Measurements from ENCODE around the gene OPTC.

DNA sequence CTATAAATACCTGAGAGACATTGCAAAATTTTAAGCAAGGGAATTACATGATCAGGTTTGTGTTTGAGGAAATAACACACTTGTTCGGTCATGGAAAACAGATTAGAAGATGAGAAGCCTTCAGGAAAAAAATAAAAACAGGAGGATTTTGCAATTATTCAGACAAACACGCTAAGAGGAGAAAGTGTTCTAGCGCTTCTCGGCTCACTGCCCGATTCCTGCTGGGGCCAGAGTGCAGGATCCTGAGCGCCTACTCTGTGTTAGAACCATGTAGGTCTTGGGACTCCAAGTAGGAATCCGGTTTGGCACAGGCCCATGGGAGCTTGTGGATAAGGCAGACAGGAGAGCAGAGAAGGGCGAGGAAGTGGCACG, 26.4 kb upstream of the OPTC start:
- TF ChIP-seq PHF8 (conservative IDR thresholded peaks at IDR 0.05; ENCODE audit: low read depth, low read length) (no peak), EZH2 (IDR thresholded peaks at IDR 0.05; ENCODE audit: low read depth, low read length, severe bottlenecking) (no peak), CTCF (IDR thresholded peaks at IDR 0.05; ENCODE audit: control extremely low read depth in 1 of 3, insufficient read depth in 1 of 3, low read depth in 1 of 3, low read length in 3 of 3) (no peak), TBP (IDR thresholded peaks at IDR 0.05; ENCODE audit: low read depth, low read length) (no peak), JUND (IDR thresholded peaks at IDR 0.05; ENCODE audit: low read length) (no peak), POLR2A (IDR thresholded peaks at IDR 0.05; ENCODE audit: control extremely low read depth in 1 of 2, low read depth in 2 of 2, low read length in 2 of 2) (no peak), TCF12 (IDR thresholded peaks at IDR 0.05; ENCODE audit: low read depth, low read length) (no peak), RBBP5 (IDR thresholded peaks at IDR 0.05; ENCODE audit: borderline replicate concordance, low read depth, low read length) (no peak), EP300 (IDR thresholded peaks at IDR 0.05; ENCODE audit: borderline replicate concordance in 1 of 2, low read depth in 2 of 2, low read length in 2 of 2) (no peak), NRF1 (IDR thresholded peaks at IDR 0.05; ENCODE audit: low read depth, low read length) (no peak), POLR2AphosphoS5 (IDR thresholded peaks at IDR 0.05; ENCODE audit: low read depth, low read length) (no peak), SIN3A (conservative IDR thresholded peaks at IDR 0.05 in 1 of 2, IDR thresholded peaks at IDR 0.05 in 1 of 2; ENCODE audit: low read depth in 1 of 2, low read length in 2 of 2) (no peak)
- TF ChIP-seq, protein P1, sequence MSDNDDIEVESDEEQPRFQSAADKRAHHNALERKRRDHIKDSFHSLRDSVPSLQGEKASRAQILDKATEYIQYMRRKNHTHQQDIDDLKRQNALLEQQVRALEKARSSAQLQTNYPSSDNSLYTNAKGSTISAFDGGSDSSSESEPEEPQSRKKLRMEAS (IDR thresholded peaks at IDR 0.05): no peak
